ENCODE measurements around the gene CACNA1C. TPM values are rescaled to one million over a fixed set of nuclear protein-coding genes. Genes with fewer than 3 reads are reported as not detected.

Gene CACNA1C
- total and polyA plus RNA-seq, 2 donors from 2014 or later: 1.6 to 17.4 TPM

DNA sequence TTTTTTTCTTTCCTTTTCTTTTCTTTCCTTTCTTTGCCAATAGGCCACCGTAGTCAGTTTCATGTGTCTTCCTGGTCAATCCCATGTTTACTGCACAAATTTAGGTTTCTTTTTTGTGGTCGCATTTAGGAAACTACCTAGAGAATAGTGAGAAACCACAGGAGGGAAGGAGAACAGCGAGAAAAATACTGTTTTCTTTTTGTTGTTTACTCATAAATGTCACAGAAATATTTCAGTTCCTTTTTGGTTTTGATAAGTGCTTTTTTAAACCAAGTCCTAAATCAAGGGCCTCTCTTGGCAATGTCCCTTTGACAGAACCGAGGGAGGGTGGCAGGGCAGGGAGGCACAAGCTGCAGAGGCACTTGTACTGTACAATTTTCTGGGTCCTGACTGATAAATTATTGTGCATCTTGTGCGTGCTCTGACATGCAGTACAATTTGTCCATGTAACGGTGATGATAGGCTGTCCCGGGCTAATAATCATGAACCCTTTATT lies 326.1 kb downstream of the CACNA1C start:
- DNase-seq (no peak), FAIRE-seq (no peak)
- intact Hi-C loops (cut with DNase I): no loop called here
- H3K9me3 ChIP-seq (ENCODE audit: control insufficient read depth in 2 of 3, insufficient read depth in 1 of 3, low read length in 3 of 3): no peaks in the 10 kb centered on the region
- no peaks in the 10 kb centered on the region for H3K27me3 ChIP-seq (ENCODE audit: control insufficient read depth, insufficient read depth, low read length)
- H3K9ac ChIP-seq (ENCODE audit: low read length in 3 of 3): no peak overlapping the region
- H3K36me3 ChIP-seq (ENCODE audit: control insufficient read depth in 2 of 3, insufficient read depth in 3 of 3, low read length in 3 of 3): no peaks in the 10 kb centered on the region
- TF ChIP-seq, protein P1, sequence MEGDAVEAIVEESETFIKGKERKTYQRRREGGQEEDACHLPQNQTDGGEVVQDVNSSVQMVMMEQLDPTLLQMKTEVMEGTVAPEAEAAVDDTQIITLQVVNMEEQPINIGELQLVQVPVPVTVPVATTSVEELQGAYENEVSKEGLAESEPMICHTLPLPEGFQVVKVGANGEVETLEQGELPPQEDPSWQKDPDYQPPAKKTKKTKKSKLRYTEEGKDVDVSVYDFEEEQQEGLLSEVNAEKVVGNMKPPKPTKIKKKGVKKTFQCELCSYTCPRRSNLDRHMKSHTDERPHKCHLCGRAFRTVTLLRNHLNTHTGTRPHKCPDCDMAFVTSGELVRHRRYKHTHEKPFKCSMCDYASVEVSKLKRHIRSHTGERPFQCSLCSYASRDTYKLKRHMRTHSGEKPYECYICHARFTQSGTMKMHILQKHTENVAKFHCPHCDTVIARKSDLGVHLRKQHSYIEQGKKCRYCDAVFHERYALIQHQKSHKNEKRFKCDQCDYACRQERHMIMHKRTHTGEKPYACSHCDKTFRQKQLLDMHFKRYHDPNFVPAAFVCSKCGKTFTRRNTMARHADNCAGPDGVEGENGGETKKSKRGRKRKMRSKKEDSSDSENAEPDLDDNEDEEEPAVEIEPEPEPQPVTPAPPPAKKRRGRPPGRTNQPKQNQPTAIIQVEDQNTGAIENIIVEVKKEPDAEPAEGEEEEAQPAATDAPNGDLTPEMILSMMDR (IDR thresholded peaks at IDR 0.05; ENCODE audit: borderline replicate concordance, extremely low read depth, insufficient read depth): no peak
- H3K4me1 ChIP-seq (ENCODE audit: control insufficient read depth in 2 of 3, insufficient read depth in 2 of 3, low read depth in 1 of 3, low read length in 3 of 3): peaks cover 0 to 15% (median 14%) of the 10 kb centered on the region in 3 donors
- H3K27ac ChIP-seq (ENCODE audit: low read depth in 2 of 2, low read length in 2 of 2): no peak overlapping the region
- no peak overlapping the region for H3K4me3 ChIP-seq (ENCODE audit: low read length in 3 of 3)

DNA sequence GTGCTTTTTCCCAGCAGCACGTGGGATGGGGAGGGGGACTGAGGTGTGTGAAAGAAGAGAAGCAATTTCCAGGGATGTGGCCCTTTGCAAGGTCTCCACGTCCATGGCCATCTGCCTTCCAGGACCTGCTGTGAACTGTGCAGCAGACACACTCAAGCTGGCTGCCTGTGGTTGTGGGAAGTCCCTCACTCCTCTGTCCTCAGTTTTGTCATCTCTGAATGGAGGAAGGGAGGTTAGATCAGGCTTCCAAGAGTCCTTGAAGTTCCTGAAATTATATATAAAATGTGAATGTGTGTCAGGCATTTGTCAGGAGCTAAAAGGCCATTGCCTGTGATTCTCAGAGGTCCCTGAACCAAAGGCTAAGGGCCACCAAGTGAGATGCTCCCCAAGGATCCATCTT lies 328.2 kb downstream of the CACNA1C start:
- Histone ChIP-seq H3K9me3 (ENCODE audit: control insufficient read depth in 2 of 3, insufficient read depth in 1 of 3, low read length in 3 of 3) (no peaks in the 10 kb centered on the region), H3K9ac (ENCODE audit: low read length in 3 of 3) (no peak overlapping the region), H3K27ac (ENCODE audit: low read depth in 2 of 2, low read length in 2 of 2) (no peak overlapping the region), H3K4me3 (ENCODE audit: low read length in 3 of 3) (no peak overlapping the region), H3K36me3 (ENCODE audit: control insufficient read depth in 2 of 3, insufficient read depth in 3 of 3, low read length in 3 of 3) (no peaks in the 10 kb centered on the region), H3K4me1 (ENCODE audit: control insufficient read depth in 2 of 3, insufficient read depth in 2 of 3, low read depth in 1 of 3, low read length in 3 of 3) (peaks cover 0 to 23% (median 22%) of the 10 kb centered on the region in 3 donors), H3K27me3 (ENCODE audit: control insufficient read depth, insufficient read depth, low read length) (no peaks in the 10 kb centered on the region)
- intact Hi-C loops (cut with DNase I): no loop called here
- DNase-seq: no peak
- FAIRE-seq: no peak
- TF ChIP-seq, protein P1 (IDR thresholded peaks at IDR 0.05; ENCODE audit: borderline replicate concordance, extremely low read depth, insufficient read depth): no peak

DNA sequence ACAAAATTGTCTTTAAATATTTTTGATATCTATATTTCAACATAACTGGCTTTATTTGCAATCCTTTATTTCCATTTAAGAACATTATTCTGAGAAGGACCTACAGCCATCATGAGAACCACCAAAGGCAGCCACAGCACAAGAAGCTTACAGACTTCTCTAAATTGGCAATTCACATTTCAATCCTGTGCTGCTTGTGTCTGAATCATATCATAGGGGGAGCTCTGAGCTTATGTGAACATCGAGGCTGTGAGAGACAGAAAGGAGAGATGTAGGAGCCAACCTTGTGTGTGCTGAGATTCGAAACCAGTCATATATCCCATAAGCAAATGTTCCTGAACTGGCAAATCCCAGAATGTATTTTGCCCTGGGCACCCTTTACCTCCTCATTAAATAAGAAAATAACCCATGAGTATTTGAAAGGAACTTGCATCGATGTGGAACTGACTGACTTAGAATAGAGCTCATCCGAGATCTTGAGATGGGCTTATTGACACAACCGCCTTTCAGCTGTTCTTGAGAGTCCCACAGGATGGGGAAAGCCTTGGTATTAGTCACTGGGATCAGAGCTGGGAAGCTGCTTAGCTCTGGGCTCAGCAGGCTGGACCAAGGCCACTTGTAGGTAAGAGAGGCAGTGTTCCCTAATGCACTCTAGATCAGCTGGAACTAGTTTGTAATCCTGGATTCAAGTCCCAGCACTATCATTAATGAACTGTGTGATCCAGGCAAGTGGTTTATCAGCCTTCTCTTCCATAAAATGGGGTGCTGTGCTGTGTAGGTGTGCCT lies 329.8 kb downstream of the CACNA1C start:
- intact Hi-C loops (cut with DNase I): no loop called here
- Histone ChIP-seq H3K27ac (ENCODE audit: low read depth in 2 of 2, low read length in 2 of 2) (peak overlapping the region; percentile 59 to 67), H3K27me3 (ENCODE audit: control insufficient read depth, insufficient read depth, low read length) (no peaks in the 10 kb centered on the region), H3K9ac (ENCODE audit: low read length in 3 of 3) (no peak overlapping the region), H3K4me3 (ENCODE audit: low read length in 3 of 3) (peak overlapping the region in 1 of 3 donors; percentile 7), H3K36me3 (ENCODE audit: control insufficient read depth in 2 of 3, insufficient read depth in 3 of 3, low read length in 3 of 3) (no peaks in the 10 kb centered on the region), H3K9me3 (ENCODE audit: control insufficient read depth in 2 of 3, insufficient read depth in 1 of 3, low read length in 3 of 3) (no peaks in the 10 kb centered on the region), H3K4me1 (ENCODE audit: control insufficient read depth in 2 of 3, insufficient read depth in 2 of 3, low read depth in 1 of 3, low read length in 3 of 3) (peaks cover 0 to 22% (median 21%) of the 10 kb centered on the region in 3 donors)
- TF ChIP-seq, protein P1 (IDR thresholded peaks at IDR 0.05; ENCODE audit: borderline replicate concordance, extremely low read depth, insufficient read depth): no peak
- FAIRE-seq (no peak), DNase-seq (peak in 1 of 5 donors; percentile 18)
